Rectal smooth muscle tissue (tissue), 1 donor: ENCODE measurements around the gene NTN4.

ENCODE experiments used
- H3K27ac ChIP-seq: one replicate; pipeline ENCODE4 v1.7.0; 2013; ENCODE audit warnings: low read depth, low read length, inconsistent platforms
- H3K27me3 ChIP-seq: one replicate; pipeline ENCODE4 v1.7.0; 2013; ENCODE audit warnings: low read length; ENCODE audit not compliant: control insufficient read depth, insufficient read depth
- H3K36me3 ChIP-seq: one replicate; pipeline ENCODE4 v1.7.0; 2013; ENCODE audit warnings: low read length; ENCODE audit not compliant: control insufficient read depth, insufficient read depth
- H3K4me1 ChIP-seq: one replicate; pipeline ENCODE4 v1.7.0; 2013; ENCODE audit warnings: low read length; ENCODE audit not compliant: control insufficient read depth, insufficient read depth
- H3K4me3 ChIP-seq: one replicate; pipeline ENCODE4 v1.7.0; 2013; ENCODE audit warnings: low read length
- H3K9ac ChIP-seq: one replicate; pipeline ENCODE4 v1.7.0; 2013; ENCODE audit warnings: low read length

The NTN4 gene

GRCh38 chr12:95717316-95717928 lies 73.1 kb downstream of the NTN4 start:
- Histone ChIP-seq H3K27ac (no peak overlapping the region), H3K36me3 (no peaks in the 10 kb centered on the region), H3K27me3 (no peaks in the 10 kb centered on the region), H3K4me1 (no peaks in the 10 kb centered on the region), H3K4me3 (no peak overlapping the region), H3K9ac (no peak overlapping the region)

- no peak overlapping the region for H3K9ac ChIP-seq
- no peaks in the 10 kb centered on the region for H3K36me3 ChIP-seq
- H3K27ac ChIP-seq = no peak overlapping the region
- no peaks in the 10 kb centered on the region for H3K4me1 ChIP-seq
- H3K27me3 ChIP-seq = no peaks in the 10 kb centered on the region
- no peak overlapping the region for H3K4me3 ChIP-seq
Measured at GRCh38 chr12:95715177-95715576, 75.4 kb downstream of the NTN4 start.

GRCh38 chr12:95712269-95712668 lies 78.3 kb downstream of the NTN4 start:
- H3K27ac ChIP-seq = no peak overlapping the region
- no peaks in the 10 kb centered on the region for H3K4me1 ChIP-seq
- H3K9ac ChIP-seq = no peak overlapping the region
- no peaks in the 10 kb centered on the region for H3K36me3 ChIP-seq
- no peak overlapping the region for H3K4me3 ChIP-seq
- H3K27me3 ChIP-seq = no peaks in the 10 kb centered on the region

- H3K27me3 ChIP-seq = no peaks in the 10 kb centered on the region
- H3K36me3 ChIP-seq = no peaks in the 10 kb centered on the region
- no peaks in the 10 kb centered on the region for H3K4me1 ChIP-seq
- H3K4me3 ChIP-seq = no peak overlapping the region
- H3K9ac ChIP-seq = no peak overlapping the region
- no peak overlapping the region for H3K27ac ChIP-seq
Measured at GRCh38 chr12:95710386-95710785, 80.2 kb downstream of the NTN4 start.

- H3K4me3 ChIP-seq = no peak overlapping the region
- H3K27ac ChIP-seq = no peak overlapping the region
- H3K36me3 ChIP-seq = no peaks in the 10 kb centered on the region
- no peaks in the 10 kb centered on the region for H3K27me3 ChIP-seq
- H3K9ac ChIP-seq = no peak overlapping the region
- H3K4me1 ChIP-seq = no peaks in the 10 kb centered on the region
Measured at GRCh38 chr12:95709152-95709551, 81.4 kb downstream of the NTN4 start.

- no peak overlapping the region for H3K4me3 ChIP-seq
- no peaks in the 10 kb centered on the region for H3K36me3 ChIP-seq
- no peak overlapping the region for H3K27ac ChIP-seq
- H3K27me3 ChIP-seq = no peaks in the 10 kb centered on the region
- H3K4me1 ChIP-seq = no peaks in the 10 kb centered on the region
- H3K9ac ChIP-seq = no peak overlapping the region
Measured at GRCh38 chr12:95705143-95705542, 85.4 kb downstream of the NTN4 start.

GRCh38 chr12:95703986-95704385 lies 86.6 kb downstream of the NTN4 start:
- Histone ChIP-seq H3K27me3 (no peaks in the 10 kb centered on the region), H3K4me3 (no peak overlapping the region), H3K36me3 (no peaks in the 10 kb centered on the region), H3K27ac (no peak overlapping the region), H3K9ac (no peak overlapping the region), H3K4me1 (no peaks in the 10 kb centered on the region)

GRCh38 chr12:95701722-95702418 lies 88.7 kb downstream of the NTN4 start:
- Histone ChIP-seq H3K4me1 (no peaks in the 10 kb centered on the region), H3K27ac (no peak overlapping the region), H3K36me3 (no peaks in the 10 kb centered on the region), H3K27me3 (no peaks in the 10 kb centered on the region), H3K4me3 (no peak overlapping the region), H3K9ac (no peak overlapping the region)

GRCh38 chr12:95701275-95701674 lies 89.3 kb downstream of the NTN4 start:
- Histone ChIP-seq H3K36me3 (no peaks in the 10 kb centered on the region), H3K4me3 (no peak overlapping the region), H3K4me1 (no peaks in the 10 kb centered on the region), H3K27me3 (no peaks in the 10 kb centered on the region), H3K27ac (no peak overlapping the region), H3K9ac (no peak overlapping the region)

- no peaks in the 10 kb centered on the region for H3K36me3 ChIP-seq
- H3K27me3 ChIP-seq = no peaks in the 10 kb centered on the region
- H3K4me3 ChIP-seq = no peak overlapping the region
- no peak overlapping the region for H3K27ac ChIP-seq
- H3K4me1 ChIP-seq = no peaks in the 10 kb centered on the region
- no peak overlapping the region for H3K9ac ChIP-seq
Measured at GRCh38 chr12:95700316-95700785, 90.2 kb downstream of the NTN4 start.

- Histone ChIP-seq H3K9ac (no peak overlapping the region), H3K27ac (no peak overlapping the region), H3K27me3 (no peaks in the 10 kb centered on the region), H3K36me3 (no peaks in the 10 kb centered on the region), H3K4me3 (no peak overlapping the region), H3K4me1 (no peaks in the 10 kb centered on the region)
Measured at GRCh38 chr12:95699579-95699978, 91.0 kb downstream of the NTN4 start.

- Histone ChIP-seq H3K27me3 (no peaks in the 10 kb centered on the region), H3K36me3 (no peaks in the 10 kb centered on the region), H3K4me3 (no peak overlapping the region), H3K4me1 (no peaks in the 10 kb centered on the region), H3K9ac (no peak overlapping the region), H3K27ac (no peak overlapping the region)
Measured at GRCh38 chr12:95694136-95694535, 96.4 kb downstream of the NTN4 start.

GRCh38 chr12:95693689-95694088 lies 96.9 kb downstream of the NTN4 start:
- Histone ChIP-seq H3K36me3 (no peaks in the 10 kb centered on the region), H3K27me3 (no peaks in the 10 kb centered on the region), H3K27ac (no peak overlapping the region), H3K4me3 (no peak overlapping the region), H3K9ac (no peak overlapping the region), H3K4me1 (no peaks in the 10 kb centered on the region)
